ENCODE data around the gene CRTC2.
A peak's percentile ranks its signal among the peaks of the same experiment; 100 is the strongest.
"Not testable (repeated sequence)": the region's sequence is repeated elsewhere in the genome, so short reads cannot be mapped to it uniquely, and the experiment has no call there.

The CRTC2 gene

GRCh38 chr1:153958111-153958960 lies at the start of gene CRTC2:
Gene CRTC2, minus strand, starts transcription at chr1:153958612. Its CDS starts 115 bp downstream, at chr1:153958497.
- DNase-seq = peak; percentile 97

- DNase-seq = no peak
These were observed 47.7 kb upstream of the CRTC2 start for GRCh38 chr1:154006136-154006535.

GRCh38 chr1:154000420-154000819 lies 42.0 kb upstream of the CRTC2 start:
- DNase-seq = no peak

- not testable (repeated sequence) for DNase-seq
These were observed 38.5 kb upstream of the CRTC2 start for GRCh38 chr1:153996882-153997281.

- DNase-seq = no peak
These were observed 37.2 kb upstream of the CRTC2 start for GRCh38 chr1:153995640-153996039.

- no peak for DNase-seq
These were observed 36.8 kb upstream of the CRTC2 start for GRCh38 chr1:153995202-153995601.

- DNase-seq = no peak
These were observed 33.4 kb upstream of the CRTC2 start for GRCh38 chr1:153991806-153992205.

- DNase-seq = no peak
These were observed 32.8 kb upstream of the CRTC2 start for GRCh38 chr1:153991151-153991630.

GRCh38 chr1:153990468-153991150 lies 32.2 kb upstream of the CRTC2 start, which contains the start of gene RPS27:
Gene RPS27, plus strand, starts transcription at chr1:153990762. Its CDS starts 35 bp downstream, at chr1:153990797.
- DNase-seq = peak; percentile 86

GRCh38 chr1:153987621-153988020 lies 29.2 kb upstream of the CRTC2 start:
- no peak for DNase-seq

GRCh38 chr1:153985941-153986761 lies 27.7 kb upstream of the CRTC2 start, which contains the start of gene RAB13:
Gene RAB13, minus strand, starts transcription at chr1:153986339. Its CDS starts 103 bp downstream, at chr1:153986236.
- DNase-seq = no peak

GRCh38 chr1:153985341-153985912 lies 27.0 kb upstream of the CRTC2 start:
- DNase-seq = peak; percentile 17

GRCh38 chr1:153984123-153984894 lies 25.9 kb upstream of the CRTC2 start:
- DNase-seq = no peak

GRCh38 chr1:153981735-153982134 lies 23.3 kb upstream of the CRTC2 start:
- DNase-seq = not testable (repeated sequence)

- DNase-seq = not testable (repeated sequence)
These were observed 20.7 kb upstream of the CRTC2 start for GRCh38 chr1:153979091-153979490.

- no peak for DNase-seq
These were observed 20.0 kb upstream of the CRTC2 start for GRCh38 chr1:153978274-153978909.

- DNase-seq = peak; percentile 89
These were observed 19.1 kb upstream of the CRTC2 start, which contains the start of gene JTB for GRCh38 chr1:153977250-153978240. Gene JTB, minus strand, starts transcription at chr1:153977674. Its CDS starts 422 bp downstream, at chr1:153977252.

GRCh38 chr1:153976819-153977249 lies 18.4 kb upstream of the CRTC2 start:
- no peak for DNase-seq

GRCh38 chr1:153973525-153973924 lies 15.1 kb upstream of the CRTC2 start:
- no peak for DNase-seq

GRCh38 chr1:153973071-153973470 lies 14.7 kb upstream of the CRTC2 start:
- DNase-seq = no peak

All from stimulated activated naive CD4-positive, alpha-beta T cell treated with Interleukin-2 at 50 U/mL for 16 hours (primary cell).